ENCODE measurements around the gene SNX9.

The SNX9 gene

GRCh38 chr6:157823001-157823527 lies at the start of gene SNX9:
Gene SNX9 (plus strand): TSS chr6:157823246. CDS start chr6:157823435, 189 bp downstream.
- no peak for TF ChIP-seq ZNF274 (IDR thresholded peaks at IDR 0.05; ENCODE audit: low read depth, low read length)
- H3K4me3 ChIP-seq (ENCODE audit: low read length): peak within 1 kb of the TSS; percentile 95

GRCh38 chr6:157773248-157773773 lies 49.7 kb upstream of the SNX9 start:
- H3K4me3 ChIP-seq (ENCODE audit: low read length): no peak overlapping the region
- no peak for TF ChIP-seq ZNF274 (IDR thresholded peaks at IDR 0.05; ENCODE audit: low read depth, low read length)

GRCh38 chr6:157774153-157775135 lies 48.6 kb upstream of the SNX9 start:
- TF ChIP-seq ZNF274 (IDR thresholded peaks at IDR 0.05; ENCODE audit: low read depth, low read length): no peak
- H3K4me3 ChIP-seq (ENCODE audit: low read length): no peak overlapping the region

GRCh38 chr6:157775376-157775775 lies 47.7 kb upstream of the SNX9 start:
- no peak overlapping the region for H3K4me3 ChIP-seq (ENCODE audit: low read length)
- no peak for TF ChIP-seq ZNF274 (IDR thresholded peaks at IDR 0.05; ENCODE audit: low read depth, low read length)

GRCh38 chr6:157777344-157777743 lies 45.7 kb upstream of the SNX9 start:
- TF ChIP-seq ZNF274 (IDR thresholded peaks at IDR 0.05; ENCODE audit: low read depth, low read length): no peak
- no peak overlapping the region for H3K4me3 ChIP-seq (ENCODE audit: low read length)

GRCh38 chr6:157778719-157779118 lies 44.3 kb upstream of the SNX9 start:
- no peak overlapping the region for H3K4me3 ChIP-seq (ENCODE audit: low read length)
- TF ChIP-seq ZNF274 (IDR thresholded peaks at IDR 0.05; ENCODE audit: low read depth, low read length): no peak

- TF ChIP-seq ZNF274 (IDR thresholded peaks at IDR 0.05; ENCODE audit: low read depth, low read length): no peak
- no peak overlapping the region for H3K4me3 ChIP-seq (ENCODE audit: low read length)
Observed at GRCh38 chr6:157779705-157780604, 43.1 kb upstream of the SNX9 start.

- H3K4me3 ChIP-seq (ENCODE audit: low read length): no peak overlapping the region
- TF ChIP-seq ZNF274 (IDR thresholded peaks at IDR 0.05; ENCODE audit: low read depth, low read length): no peak
Observed at GRCh38 chr6:157785636-157786035, 37.4 kb upstream of the SNX9 start.

- no peak overlapping the region for H3K4me3 ChIP-seq (ENCODE audit: low read length)
- TF ChIP-seq ZNF274 (IDR thresholded peaks at IDR 0.05; ENCODE audit: low read depth, low read length): no peak
Observed at GRCh38 chr6:157786221-157786620, 36.8 kb upstream of the SNX9 start.

- TF ChIP-seq ZNF274 (IDR thresholded peaks at IDR 0.05; ENCODE audit: low read depth, low read length): no peak
- H3K4me3 ChIP-seq (ENCODE audit: low read length): no peak overlapping the region
Observed at GRCh38 chr6:157787080-157787479, 36.0 kb upstream of the SNX9 start.

GRCh38 chr6:157788180-157788579 lies 34.9 kb upstream of the SNX9 start:
- H3K4me3 ChIP-seq (ENCODE audit: low read length): no peak overlapping the region
- TF ChIP-seq ZNF274 (IDR thresholded peaks at IDR 0.05; ENCODE audit: low read depth, low read length): no peak

- no peak for TF ChIP-seq ZNF274 (IDR thresholded peaks at IDR 0.05; ENCODE audit: low read depth, low read length)
- H3K4me3 ChIP-seq (ENCODE audit: low read length): no peak overlapping the region
Observed at GRCh38 chr6:157789297-157789696, 33.7 kb upstream of the SNX9 start.

GRCh38 chr6:157789861-157790260 lies 33.2 kb upstream of the SNX9 start:
- TF ChIP-seq ZNF274 (IDR thresholded peaks at IDR 0.05; ENCODE audit: low read depth, low read length): no peak
- H3K4me3 ChIP-seq (ENCODE audit: low read length): no peak overlapping the region

GRCh38 chr6:157790548-157791160 lies 32.4 kb upstream of the SNX9 start:
- no peak for TF ChIP-seq ZNF274 (IDR thresholded peaks at IDR 0.05; ENCODE audit: low read depth, low read length)

More at GRCh38 chr6:157790548-157791160, 32.4 kb upstream of the SNX9 start:
- H3K4me3 ChIP-seq (ENCODE audit: low read length): no peak overlapping the region
